DLD1 (cell line): ENCODE results near the gene PABPC1L2A.
"Not testable (repeated sequence)": the region's sequence is repeated elsewhere in the genome, so short reads cannot be mapped to it uniquely, and the experiment has no call there.

Experiments used
- in situ Hi-C: cut with HindIII; loops from 2 replicates; pipeline ENCODE4 v1.10.0; 2017; ENCODE audit warnings: low sequenced_read_pairs

The PABPC1L2A gene

DNA sequence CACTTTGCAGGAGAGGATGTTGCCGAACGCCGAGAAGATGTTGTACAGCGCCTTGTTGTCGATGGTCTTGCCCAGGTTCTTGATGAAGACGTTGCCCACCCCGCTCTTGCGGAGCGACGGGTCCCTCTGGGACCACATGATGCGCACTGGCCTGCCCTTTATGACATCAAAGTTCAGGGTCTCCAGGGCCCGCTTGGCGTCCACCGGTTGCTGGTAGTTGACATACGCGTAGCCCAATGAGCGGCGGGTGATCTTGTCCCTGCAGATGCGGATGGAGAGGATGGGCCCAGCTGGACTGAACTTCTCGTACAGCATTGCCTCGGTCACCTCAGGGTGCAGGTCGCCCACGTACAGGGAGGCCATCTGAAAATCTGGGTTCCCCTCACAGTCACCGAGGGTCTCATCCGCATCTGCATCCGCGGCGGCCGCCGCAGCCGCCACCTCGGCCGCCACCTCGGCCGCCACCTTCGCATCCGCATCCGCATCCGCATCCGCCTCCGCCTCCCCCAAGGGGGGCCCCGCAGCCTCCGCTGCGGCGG lies at the start of gene PABPC1L2A:
Gene PABPC1L2A, minus strand, starts transcription at position 489 of the 539 bp plus-strand sequence. Its CDS starts 126 bp downstream, at position 363.
- in situ Hi-C loops: not testable (repeated sequence)

DNA sequence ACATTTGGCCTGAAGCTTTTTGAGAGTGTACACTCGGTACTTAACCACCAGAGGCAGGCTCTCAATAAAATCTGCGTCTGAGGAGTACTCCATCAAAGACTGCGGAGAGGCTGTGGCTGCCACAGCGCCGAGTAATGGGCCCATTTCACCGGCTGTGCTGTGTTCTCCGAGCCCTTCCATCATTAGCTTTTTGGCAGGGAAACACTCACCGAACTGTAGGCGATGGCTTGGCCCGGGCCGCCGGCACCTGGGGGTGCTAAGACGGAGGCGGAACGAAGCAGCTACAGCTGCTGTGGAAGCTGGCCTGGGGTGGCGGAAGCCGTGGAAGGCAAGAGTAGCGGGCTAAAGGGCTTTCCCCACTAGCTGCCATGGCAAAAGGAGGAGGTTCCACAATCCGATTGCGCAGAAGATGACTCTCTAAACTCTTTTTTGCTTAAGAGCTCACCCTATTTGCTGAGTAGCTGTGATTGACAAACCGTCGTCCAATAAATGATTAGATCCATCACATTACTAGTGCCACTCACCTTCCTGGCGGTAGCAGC lies 48.5 kb upstream of the PABPC1L2A start:
- in situ Hi-C loops: no loop called here

DNA sequence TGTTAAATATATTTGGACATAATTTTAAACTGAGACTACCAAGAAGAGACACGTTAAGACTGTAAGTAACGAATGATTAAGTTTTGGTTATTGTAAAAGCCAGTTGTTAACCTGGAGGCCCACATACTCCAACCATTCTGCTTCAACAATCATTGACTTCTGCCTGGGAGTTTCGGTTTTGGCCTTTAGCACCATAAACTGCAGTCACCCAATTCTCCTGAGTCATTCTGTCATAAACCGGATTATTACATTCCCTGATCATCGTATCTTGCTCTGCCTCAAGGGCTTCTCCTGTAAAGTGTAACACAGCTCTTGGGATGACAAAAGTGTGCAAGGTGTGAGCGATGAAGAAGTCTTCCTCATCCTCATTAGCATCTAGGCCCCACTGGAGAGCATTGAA lies 46.9 kb upstream of the PABPC1L2A start:
- in situ Hi-C loops: no loop called here

DNA sequence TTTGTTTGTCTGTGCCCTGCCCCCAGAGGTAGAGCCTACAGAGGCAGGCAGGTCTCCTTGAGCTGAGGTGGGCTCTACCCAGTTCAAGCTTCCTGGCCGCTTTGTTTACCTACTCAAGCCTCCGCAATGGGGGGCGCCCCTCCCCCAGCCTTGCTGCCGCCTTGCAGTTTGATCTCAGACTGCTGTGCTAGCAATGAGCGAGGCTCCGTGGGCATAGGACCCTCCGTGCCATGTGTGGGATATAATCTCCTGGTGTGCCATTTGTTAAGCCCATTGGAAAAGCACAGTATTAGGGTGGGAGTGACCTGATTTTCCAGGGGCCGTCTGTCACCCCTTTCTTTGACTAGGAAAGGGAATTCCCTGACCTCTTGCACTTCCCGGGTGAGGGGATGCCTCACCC lies 20.2 kb upstream of the PABPC1L2A start:
- in situ Hi-C loops: not testable (repeated sequence)

DNA sequence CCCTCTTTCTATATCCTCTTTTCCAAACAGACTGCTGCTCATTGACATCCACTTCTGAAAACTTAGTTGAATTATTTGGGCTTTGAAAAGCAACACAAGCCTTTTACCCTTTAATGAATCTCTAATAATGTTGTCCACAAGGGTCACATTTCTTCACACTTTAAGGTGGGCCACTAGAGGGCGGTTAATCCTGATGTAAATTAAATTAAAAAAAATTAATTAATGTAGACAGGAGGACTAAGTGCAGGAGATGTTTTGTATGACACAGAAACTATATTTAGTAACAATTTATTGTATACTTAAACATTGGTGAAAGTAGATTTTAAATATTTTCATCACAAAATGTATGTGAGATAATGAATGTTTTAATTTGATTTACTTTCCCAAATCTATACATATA lies 7.5 kb upstream of the PABPC1L2A start:
- in situ Hi-C loops: not testable (repeated sequence)

DNA sequence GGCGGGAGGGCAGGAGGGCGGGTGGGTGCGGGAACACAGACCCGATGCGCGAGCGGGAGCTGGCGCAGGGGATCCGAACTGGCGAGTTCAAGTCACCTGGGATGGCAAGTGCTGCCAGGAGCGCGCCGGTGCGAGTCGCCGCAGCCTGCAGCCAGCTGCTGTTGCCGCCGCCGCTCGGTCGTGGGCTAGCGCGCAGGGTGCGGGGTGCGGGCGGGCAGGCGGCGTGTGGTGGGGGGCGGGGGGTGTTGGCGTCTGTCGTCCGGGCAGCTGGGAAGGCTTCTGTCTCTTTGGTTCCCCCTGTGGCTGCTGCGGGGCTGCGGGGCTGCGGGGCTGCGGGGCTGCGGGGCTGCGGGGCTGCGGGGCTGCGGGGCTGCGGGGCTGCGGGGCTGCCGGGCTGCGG lies 572 bp upstream of the PABPC1L2A start:
- in situ Hi-C loops: not testable (repeated sequence)

DNA sequence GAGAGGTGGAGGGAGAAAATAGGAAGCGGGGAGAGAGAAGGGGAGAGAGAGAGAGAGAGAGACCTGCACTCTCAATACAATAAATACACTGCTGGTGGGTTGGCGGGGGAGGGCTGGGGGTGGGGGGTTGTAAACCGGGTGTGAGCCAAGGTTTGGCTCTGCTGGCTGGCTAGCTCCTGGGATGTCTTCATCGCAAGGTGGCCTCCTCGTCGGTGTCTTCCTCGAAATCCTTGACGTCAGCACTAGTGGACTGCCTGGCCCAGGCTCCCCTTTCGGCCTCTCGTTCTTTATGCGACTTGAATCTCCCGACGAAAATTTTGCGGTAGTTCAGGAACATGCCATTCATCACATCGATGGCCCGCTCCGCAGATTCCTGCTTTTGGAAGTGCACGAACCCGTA lies 715 bp downstream of the PABPC1L2A start:
- in situ Hi-C loops: not testable (repeated sequence)

DNA sequence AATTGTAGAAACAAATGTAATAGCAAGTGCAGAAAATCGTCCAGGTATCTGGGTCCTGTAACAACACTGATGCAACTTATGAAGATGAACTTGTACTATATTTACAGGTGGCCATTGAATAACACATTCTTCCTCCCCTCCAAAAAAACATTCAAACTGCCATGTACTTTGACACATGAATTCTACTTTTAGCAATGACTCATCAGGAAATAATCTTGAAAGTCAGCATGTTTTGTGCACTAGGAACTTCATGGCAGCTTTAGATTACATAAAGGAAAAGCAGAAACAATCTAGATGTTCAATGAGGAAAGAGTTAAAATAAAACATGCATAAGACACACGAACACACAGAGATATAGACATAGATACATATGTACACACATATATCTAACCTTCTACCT lies 2.5 kb downstream of the PABPC1L2A start:
- in situ Hi-C loops: no loop called here

DNA sequence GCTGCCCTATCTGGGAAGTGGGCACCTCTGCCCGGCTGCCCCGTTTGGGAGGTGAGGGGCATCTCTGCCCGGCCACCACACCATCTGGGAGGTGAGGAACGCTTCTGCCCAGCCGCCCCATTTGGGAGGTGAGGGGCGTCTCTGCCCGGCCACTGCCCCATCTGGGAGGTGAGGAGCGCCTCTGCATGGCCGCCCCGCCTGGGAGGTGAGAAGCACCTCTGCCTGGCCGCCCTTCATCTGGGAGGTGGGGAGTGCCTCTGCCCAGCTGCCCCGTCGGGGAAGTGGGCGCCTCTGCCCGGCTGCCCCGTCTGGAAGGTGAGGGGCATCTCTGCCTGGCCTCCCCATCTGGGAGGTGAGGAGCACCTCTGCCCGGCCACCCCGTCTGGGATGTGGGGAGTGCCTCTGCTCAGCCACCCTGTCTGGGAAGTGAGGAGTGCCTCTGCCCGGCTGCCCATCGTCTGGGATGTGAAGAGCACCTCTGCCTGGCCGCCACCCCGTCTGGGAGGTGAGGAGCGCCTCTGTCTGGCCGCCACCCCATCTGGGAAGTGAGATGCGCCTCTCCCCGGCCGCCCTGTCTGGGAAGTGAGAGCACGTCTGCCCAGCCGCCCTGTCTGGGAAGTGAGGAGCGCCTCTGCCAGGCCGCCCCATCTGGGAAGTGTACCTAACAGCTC lies 9.8 kb downstream of the PABPC1L2A start:
- in situ Hi-C loops: no loop called here

DNA sequence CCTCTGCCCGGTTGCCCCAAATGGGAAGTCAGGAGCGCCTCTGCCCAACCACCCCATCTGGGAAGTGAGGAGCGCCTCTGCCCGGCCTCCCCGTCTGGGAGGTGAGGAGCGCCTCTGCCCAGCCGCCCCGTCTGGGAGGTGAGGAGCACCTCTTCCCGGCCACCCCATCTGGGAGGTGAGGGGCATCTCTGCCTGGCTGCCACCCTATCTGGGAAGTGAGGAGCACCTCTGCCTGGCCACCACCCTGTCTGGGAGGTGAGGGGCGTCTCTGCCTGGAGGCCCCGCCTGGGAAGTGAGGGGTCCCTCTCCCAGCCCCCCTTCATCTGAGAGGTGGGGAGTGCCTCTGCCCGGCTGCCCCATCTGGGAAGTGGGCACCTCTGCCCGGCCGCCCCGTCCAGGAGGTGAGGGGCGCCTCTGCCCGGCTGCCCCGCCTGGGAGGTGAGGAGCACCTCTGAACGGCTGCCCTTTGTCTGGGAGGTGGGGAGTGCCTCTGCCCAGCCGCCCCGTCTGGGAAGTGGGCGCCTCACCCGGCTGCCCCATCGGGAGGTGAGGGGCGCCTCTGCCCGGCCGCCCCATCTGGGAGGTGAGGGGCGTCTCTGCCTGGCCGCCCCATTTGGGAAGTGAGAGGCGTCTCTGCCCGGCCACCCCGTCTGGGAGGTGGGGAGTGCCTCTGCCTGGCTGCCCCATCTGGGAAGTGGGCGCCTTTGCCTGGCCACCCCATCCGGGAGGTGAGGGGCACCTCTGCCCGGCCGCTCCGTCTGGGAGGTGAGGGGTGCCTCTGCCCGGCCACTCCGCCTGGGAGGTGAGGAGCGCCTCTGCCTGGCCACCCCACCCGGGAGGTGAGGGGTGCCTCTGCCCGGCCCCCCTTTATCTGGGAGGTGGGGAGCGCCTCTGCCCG lies 10.6 kb downstream of the PABPC1L2A start:
- in situ Hi-C loops: no loop called here

DNA sequence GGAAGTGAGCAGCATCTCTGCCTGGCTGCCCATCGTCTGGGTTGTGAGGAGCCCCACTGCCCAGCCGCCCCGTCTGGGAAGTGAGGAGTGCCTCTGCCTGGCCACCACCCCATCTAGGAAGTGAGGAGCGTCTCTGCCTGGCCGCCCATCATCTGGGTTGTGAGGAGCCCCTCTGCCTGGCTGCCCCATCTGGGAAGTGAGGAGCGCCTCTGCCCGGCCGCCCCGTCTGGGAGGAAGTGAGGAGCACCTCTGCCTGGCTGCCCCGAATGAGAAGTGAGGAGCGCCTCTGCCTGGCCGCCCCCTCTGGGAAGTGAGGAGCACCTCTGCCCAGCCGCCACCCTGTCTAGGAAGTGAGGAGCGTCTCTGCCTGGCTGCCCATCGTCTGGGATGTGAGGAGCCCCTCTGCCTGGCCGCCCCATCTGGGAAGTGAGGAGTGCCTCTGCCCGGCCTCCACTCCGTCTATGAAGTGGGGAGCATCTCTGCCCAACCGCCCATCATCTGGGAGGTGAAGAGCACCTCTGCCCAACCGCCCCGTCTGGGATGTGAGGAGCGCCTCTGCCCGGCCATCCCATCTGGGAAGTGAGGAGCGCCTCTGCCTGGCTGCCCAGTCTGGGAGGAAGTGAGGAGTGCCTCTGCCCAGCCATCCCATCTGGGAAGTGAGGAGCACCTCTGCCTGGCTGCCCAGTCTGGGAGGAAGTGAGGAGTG lies 11.4 kb downstream of the PABPC1L2A start:
- in situ Hi-C loops: not testable (repeated sequence)

DNA sequence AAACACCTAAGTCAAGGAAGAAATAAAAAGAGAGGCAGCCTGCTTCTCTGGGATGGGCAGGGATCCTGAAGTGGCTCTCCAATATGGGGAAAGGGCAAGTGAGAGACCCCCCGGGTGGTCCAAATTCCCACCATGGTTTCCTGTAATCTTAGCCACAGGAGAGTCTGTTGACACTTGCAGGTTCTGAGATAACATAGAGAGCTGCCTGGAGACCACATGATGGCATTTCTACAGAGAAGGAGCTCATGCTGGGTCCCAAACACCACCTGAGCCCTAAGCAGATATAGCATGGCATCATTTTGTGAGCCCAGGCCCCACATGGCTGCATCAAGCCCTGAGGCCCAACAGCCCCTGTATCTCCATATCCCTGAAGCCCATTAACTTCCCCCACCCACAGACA lies 50.4 kb downstream of the PABPC1L2A start:
- in situ Hi-C loops: no loop called here
